GM19238 (cell line): ENCODE results near the gene OGDHL.
"Not testable (repeated sequence)": the region's sequence is repeated elsewhere in the genome, so short reads cannot be mapped to it uniquely, and the experiment has no call there.

Experiments
- DNase-seq: peaks from one replicate; pipeline ENCODE4 v3.0.0; 2011; ENCODE audit warnings: low spot score; ENCODE audit not compliant: insufficient read length

Gene OGDHL

GRCh38 chr10:49756641-49757040 is 5.5 kb downstream of the OGDHL start:
- no peak for DNase-seq

- DNase-seq, result no peak
These were observed 6.1 kb downstream of the OGDHL start for GRCh38 chr10:49756031-49756430.

- not testable (repeated sequence) for DNase-seq
These were observed 7.2 kb downstream of the OGDHL start for GRCh38 chr10:49754951-49755350.

- no peak for DNase-seq
These were observed 9.5 kb downstream of the OGDHL start for GRCh38 chr10:49752584-49752983.

- no peak for DNase-seq
These were observed 10.2 kb downstream of the OGDHL start for GRCh38 chr10:49751636-49752510.

GRCh38 chr10:49751216-49751615 is 10.9 kb downstream of the OGDHL start:
- no peak for DNase-seq

GRCh38 chr10:49750546-49750945 is 11.6 kb downstream of the OGDHL start:
- no peak for DNase-seq

GRCh38 chr10:49749556-49750491 is 12.3 kb downstream of the OGDHL start:
- DNase-seq, result no peak

GRCh38 chr10:49749144-49749543 is 13.0 kb downstream of the OGDHL start:
- no peak for DNase-seq

GRCh38 chr10:49748006-49748405 is 14.1 kb downstream of the OGDHL start:
- no peak for DNase-seq

- no peak for DNase-seq
These were observed 14.8 kb downstream of the OGDHL start for GRCh38 chr10:49747303-49747646.

GRCh38 chr10:49746626-49747302 is 15.4 kb downstream of the OGDHL start:
- no peak for DNase-seq

- no peak for DNase-seq
These were observed 16.4 kb downstream of the OGDHL start for GRCh38 chr10:49745756-49746155.

- DNase-seq, result no peak
These were observed 17.1 kb downstream of the OGDHL start for GRCh38 chr10:49744924-49745605.

- no peak for DNase-seq
These were observed 17.9 kb downstream of the OGDHL start for GRCh38 chr10:49744091-49744685.

- no peak for DNase-seq
These were observed 18.6 kb downstream of the OGDHL start for GRCh38 chr10:49743464-49744075.

- no peak for DNase-seq
These were observed 19.2 kb downstream of the OGDHL start for GRCh38 chr10:49742683-49743463.

- DNase-seq, result no peak
These were observed 20.8 kb downstream of the OGDHL start for GRCh38 chr10:49741108-49741995.
